Measurements from ENCODE around the gene AHNAK. TPM values are rescaled to one million over a fixed set of nuclear protein-coding genes. Genes with fewer than 3 reads are reported as not detected.

AHNAK gene
- total RNA-seq, 1 experiment from 2014 or later, result 345 TPM

- H3K4me1 ChIP-seq (replicated peaks), result peaks cover 26% of the 10 kb centered on the region
- no peaks in the 10 kb centered on the region for H3K36me3 ChIP-seq
- H3K27ac ChIP-seq, result peak overlapping the region; percentile 32
- peak in 1 of 2 experiments; percentile 69 for DNase-seq (ENCODE audit: low read depth in 1 of 2, low spot score in 2 of 2)
- no peak overlapping the region for H3K4me3 ChIP-seq
- no peaks in the 10 kb centered on the region for H3K9me3 ChIP-seq (replicated peaks)
- no peaks in the 10 kb centered on the region for H3K27me3 ChIP-seq (replicated peaks)
Observed at GRCh38 chr11:62497132-62497801, 49.3 kb downstream of the AHNAK start.

GRCh38 chr11:62496676-62497075, 49.9 kb downstream of the AHNAK start:
- H3K27me3 ChIP-seq (replicated peaks), result no peaks in the 10 kb centered on the region
- no peaks in the 10 kb centered on the region for H3K36me3 ChIP-seq
- no peaks in the 10 kb centered on the region for H3K9me3 ChIP-seq (replicated peaks)
- DNase-seq (ENCODE audit: low read depth in 1 of 2, low spot score in 2 of 2), result no peak
- H3K4me3 ChIP-seq, result no peak overlapping the region
- H3K4me1 ChIP-seq (replicated peaks), result peaks cover 20% of the 10 kb centered on the region
- H3K27ac ChIP-seq, result no peak overlapping the region

GRCh38 chr11:62494246-62494645, 52.4 kb downstream of the AHNAK start:
- Histone ChIP-seq H3K4me3 (no peak overlapping the region), H3K9me3 (replicated peaks) (no peaks in the 10 kb centered on the region), H3K27ac (no peak overlapping the region), H3K4me1 (replicated peaks) (peaks cover 11% of the 10 kb centered on the region), H3K27me3 (replicated peaks) (no peaks in the 10 kb centered on the region), H3K36me3 (no peaks in the 10 kb centered on the region)
- no peak for DNase-seq (ENCODE audit: low read depth in 1 of 2, low spot score in 2 of 2)

- Histone ChIP-seq H3K36me3 (no peaks in the 10 kb centered on the region), H3K27me3 (replicated peaks) (no peaks in the 10 kb centered on the region), H3K9me3 (replicated peaks) (no peaks in the 10 kb centered on the region), H3K4me3 (no peak overlapping the region), H3K27ac (no peak overlapping the region), H3K4me1 (replicated peaks) (peaks cover 11% of the 10 kb centered on the region)
- DNase-seq (ENCODE audit: low read depth in 1 of 2, low spot score in 2 of 2), result no peak
Observed at GRCh38 chr11:62493801-62494200, 52.8 kb downstream of the AHNAK start.

- no peak for DNase-seq (ENCODE audit: low read depth in 1 of 2, low spot score in 2 of 2)
- no peak overlapping the region for H3K27ac ChIP-seq
- H3K4me3 ChIP-seq, result no peak overlapping the region
Observed at GRCh38 chr11:62492586-62492985, 54.0 kb downstream of the AHNAK start.

GRCh38 chr11:62491571-62492329, 54.9 kb downstream of the AHNAK start:
- no peak overlapping the region for H3K27ac ChIP-seq
- H3K27me3 ChIP-seq (replicated peaks), result no peaks in the 10 kb centered on the region
- H3K4me3 ChIP-seq, result no peak overlapping the region
- no peaks in the 10 kb centered on the region for H3K4me1 ChIP-seq (replicated peaks)
- H3K9me3 ChIP-seq (replicated peaks), result no peaks in the 10 kb centered on the region
- no peaks in the 10 kb centered on the region for H3K36me3 ChIP-seq
- no peak for DNase-seq (ENCODE audit: low read depth in 1 of 2, low spot score in 2 of 2)

More at GRCh38 chr11:62492586-62492985, 54.0 kb downstream of the AHNAK start:
- Histone ChIP-seq H3K27me3 (replicated peaks) (no peaks in the 10 kb centered on the region), H3K9me3 (replicated peaks) (no peaks in the 10 kb centered on the region), H3K36me3 (no peaks in the 10 kb centered on the region), H3K4me1 (replicated peaks) (peaks cover 7% of the 10 kb centered on the region)

GRCh38 chr11:62489204-62489603, 57.4 kb downstream of the AHNAK start:
- Histone ChIP-seq H3K4me3 (no peak overlapping the region), H3K27ac (no peak overlapping the region), H3K27me3 (replicated peaks) (no peaks in the 10 kb centered on the region), H3K9me3 (replicated peaks) (no peaks in the 10 kb centered on the region), H3K4me1 (replicated peaks) (no peaks in the 10 kb centered on the region), H3K36me3 (no peaks in the 10 kb centered on the region)
- no peak for DNase-seq (ENCODE audit: low read depth in 1 of 2, low spot score in 2 of 2)

GRCh38 chr11:62487738-62488551, 58.7 kb downstream of the AHNAK start:
- Histone ChIP-seq H3K27me3 (replicated peaks) (no peaks in the 10 kb centered on the region), H3K36me3 (no peaks in the 10 kb centered on the region), H3K9me3 (replicated peaks) (no peaks in the 10 kb centered on the region), H3K4me1 (replicated peaks) (no peaks in the 10 kb centered on the region), H3K27ac (no peak overlapping the region), H3K4me3 (no peak overlapping the region)
- no peak for DNase-seq (ENCODE audit: low read depth in 1 of 2, low spot score in 2 of 2)

GRCh38 chr11:62487136-62487535, 59.5 kb downstream of the AHNAK start:
- Histone ChIP-seq H3K27ac (no peak overlapping the region), H3K27me3 (replicated peaks) (no peaks in the 10 kb centered on the region), H3K4me1 (replicated peaks) (no peaks in the 10 kb centered on the region), H3K9me3 (replicated peaks) (no peaks in the 10 kb centered on the region; the same call in 1 of the 2 replicates), H3K36me3 (no peaks in the 10 kb centered on the region), H3K4me3 (no peak overlapping the region)
- DNase-seq (ENCODE audit: low read depth in 1 of 2, low spot score in 2 of 2), result no peak

GRCh38 chr11:62484352-62484751, 62.3 kb downstream of the AHNAK start:
- no peaks in the 10 kb centered on the region for H3K36me3 ChIP-seq
- peaks cover 15% of the 10 kb centered on the region for H3K4me1 ChIP-seq (replicated peaks)
- DNase-seq (ENCODE audit: low read depth in 1 of 2, low spot score in 2 of 2), result no peak
- H3K27ac ChIP-seq, result no peak overlapping the region
- H3K4me3 ChIP-seq, result no peak overlapping the region
- H3K9me3 ChIP-seq (replicated peaks), result no peaks in the 10 kb centered on the region; the same call in 1 of the 2 replicates
- no peaks in the 10 kb centered on the region for H3K27me3 ChIP-seq (replicated peaks)

GRCh38 chr11:62482753-62483152, 63.9 kb downstream of the AHNAK start:
- no peak for DNase-seq (ENCODE audit: low read depth in 1 of 2, low spot score in 2 of 2)
- H3K4me3 ChIP-seq, result no peak overlapping the region

GRCh38 chr11:62479631-62480201, 66.9 kb downstream of the AHNAK start:
- DNase-seq (ENCODE audit: low read depth in 1 of 2, low spot score in 2 of 2), result no peak
- peak overlapping the region; percentile 41; the same call in 1 of the 2 replicates for H3K27ac ChIP-seq
- no peaks in the 10 kb centered on the region; the same call in 1 of the 2 replicates for H3K9me3 ChIP-seq (replicated peaks)

More at GRCh38 chr11:62482753-62483152, 63.9 kb downstream of the AHNAK start:
- H3K27ac ChIP-seq, result no peak overlapping the region
- no peaks in the 10 kb centered on the region for H3K36me3 ChIP-seq
- H3K27me3 ChIP-seq (replicated peaks), result no peaks in the 10 kb centered on the region
- H3K4me1 ChIP-seq (replicated peaks), result peaks cover 15% of the 10 kb centered on the region
- no peaks in the 10 kb centered on the region; the same call in 1 of the 2 replicates for H3K9me3 ChIP-seq (replicated peaks)

GRCh38 chr11:62477927-62478326, 68.7 kb downstream of the AHNAK start:
- no peak for DNase-seq (ENCODE audit: low read depth in 1 of 2, low spot score in 2 of 2)
- peaks cover 17% of the 10 kb centered on the region for H3K4me1 ChIP-seq (replicated peaks)
- H3K36me3 ChIP-seq, result no peaks in the 10 kb centered on the region
- no peak overlapping the region for H3K4me3 ChIP-seq
- H3K27me3 ChIP-seq (replicated peaks), result no peaks in the 10 kb centered on the region
- no peaks in the 10 kb centered on the region; the same call in 1 of the 2 replicates for H3K9me3 ChIP-seq (replicated peaks)
- H3K27ac ChIP-seq, result no peak overlapping the region

More at GRCh38 chr11:62479631-62480201, 66.9 kb downstream of the AHNAK start:
- no peaks in the 10 kb centered on the region for H3K36me3 ChIP-seq
- no peaks in the 10 kb centered on the region for H3K27me3 ChIP-seq (replicated peaks)
- no peak overlapping the region for H3K4me3 ChIP-seq
- peaks cover 15% of the 10 kb centered on the region for H3K4me1 ChIP-seq (replicated peaks)
